ENCODE measurements around the gene FBXW7. TPM values are rescaled to one million over a fixed set of nuclear protein-coding genes. Genes with fewer than 3 reads are reported as not detected.

Gene FBXW7
- total and polyA plus RNA-seq, 2 donors (not counting 1 experiment from before 2014, with no cell fraction given), result 23.0 to 125 TPM

DNA sequence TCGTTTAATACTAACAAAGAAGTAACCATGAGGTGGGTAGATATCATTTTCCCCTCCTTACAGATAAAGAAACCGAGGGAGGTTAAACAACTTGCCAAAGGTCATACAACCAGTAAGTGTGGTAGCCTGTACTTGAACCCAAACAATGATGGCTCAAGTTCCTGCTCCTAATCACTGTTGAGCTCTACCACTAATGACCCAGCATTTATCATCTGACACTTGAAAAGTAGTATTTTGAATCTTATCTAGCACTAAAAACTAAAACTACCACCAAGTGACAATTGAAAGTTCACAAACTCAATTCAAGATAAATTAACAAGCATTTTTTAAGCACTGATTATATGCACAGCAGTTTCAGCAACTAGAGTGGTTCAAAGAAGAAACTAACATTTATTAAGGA is 13.1 kb downstream of the FBXW7 start:
- Histone ChIP-seq H3K4me1 (ENCODE audit: control insufficient read depth in 2 of 2, insufficient read depth in 2 of 2, low read length in 2 of 2) (peaks cover 4 to 9% of the 10 kb centered on the region in 2 donors), H3K9me3 (ENCODE audit: control extremely low read depth in 1 of 3, control insufficient read depth in 2 of 3, insufficient read depth in 1 of 3, low read length in 2 of 3) (no peaks in the 10 kb centered on the region), H3K36me3 (replicated peaks in 1 of 2; ENCODE audit: control extremely low read depth in 1 of 2, control insufficient read depth in 1 of 2, extremely low read depth in 1 of 2, insufficient read depth in 2 of 2, low read length in 1 of 2) (peaks cover 0 to 2% of the 10 kb centered on the region in 2 experiments), H3K4me3 (ENCODE audit: control extremely low read depth in 1 of 5, extremely low read depth in 1 of 5, insufficient read depth in 1 of 5, low read depth in 2 of 5, low read length in 4 of 5) (no peak overlapping the region), H3K79me2 (ENCODE audit: control insufficient read depth, insufficient read depth, low read length) (peaks cover 95% of the 10 kb centered on the region), H2AFZ (ENCODE audit: insufficient read depth, low read depth, low read length, poor library complexity, severe bottlenecking) (no peak overlapping the region), H3K9ac (ENCODE audit: low read length) (no peak overlapping the region), H3K4me2 (replicated peaks; ENCODE audit: low read depth, low read length, poor library complexity, severe bottlenecking) (no peak overlapping the region), H3K27ac (ENCODE audit: low read length in 2 of 2) (no peak overlapping the region), H3K27me3 (replicated peaks in 1 of 4; ENCODE audit: control extremely low read depth in 1 of 4, control insufficient read depth in 3 of 4, insufficient read depth in 4 of 4, low read length in 3 of 4) (no peaks in the 10 kb centered on the region), H4K20me1 (ENCODE audit: control insufficient read depth, insufficient read depth, low read length, poor library complexity, severe bottlenecking) (peaks cover 43% of the 10 kb centered on the region)
- ChIA-PET CTCF (interaction anchor here (0.6 to 2.8 kb wide), 6 partner anchors 16 to 213 kb away, joined by 3 to 7 read pairs (median 4); no protein-coding TSS in a partner anchor), POLR2A (no interaction called here)
- Mint-ChIP-seq H3K9me3 (ENCODE audit: insufficient read depth) (no peaks in the 10 kb centered on the region), H3K4me1 (peaks cover 51% of the 10 kb centered on the region), H3K27me3 (no peaks in the 10 kb centered on the region), H3K4me3 (no peak overlapping the region), H3K27ac (no peak overlapping the region)
- ATAC-seq (ENCODE audit: low read depth) (no peak), DNase-seq (no peak)
- TF ChIP-seq CTCF (IDR thresholded peaks at IDR 0.05), result no peak
- TF ChIP-seq EZH2 (IDR thresholded peaks at IDR 0.05; ENCODE audit: borderline replicate concordance, insufficient read depth, low read depth, low read length, poor library complexity, severe bottlenecking), result no peak
- intact Hi-C loops (cut with micrococcal nuclease), result no loop called here
- no CpG with 5 or more reads among the region's 2 CpGs for WGBS (ENCODE audit: insufficient coverage)

DNA sequence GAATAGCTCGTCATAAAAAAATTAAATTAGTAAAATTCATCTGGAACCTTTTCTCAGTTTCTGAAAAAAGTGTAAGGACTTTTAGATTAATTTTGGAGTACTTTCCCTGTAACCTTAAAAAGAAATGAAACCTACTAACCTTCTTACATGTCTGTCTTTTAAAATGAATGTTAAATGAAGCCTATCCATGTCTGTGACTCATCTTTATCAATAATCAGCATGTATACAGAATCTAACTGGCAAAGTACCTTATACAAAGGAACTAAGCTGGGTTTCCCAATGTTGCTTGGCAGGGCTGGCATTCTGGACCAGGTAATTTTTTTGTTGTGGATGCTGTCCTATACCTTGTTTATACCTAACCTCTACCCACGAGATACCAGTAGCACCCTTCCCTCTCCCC is 13.6 kb downstream of the FBXW7 start:
- H3K9ac ChIP-seq (ENCODE audit: low read length), result no peak overlapping the region
- H3K9me3 ChIP-seq (ENCODE audit: control extremely low read depth in 1 of 3, control insufficient read depth in 2 of 3, insufficient read depth in 1 of 3, low read length in 2 of 3), result no peaks in the 10 kb centered on the region
- CTCF ChIA-PET, result interaction anchor here (0.9 to 1.5 kb wide), 5 partner anchors 21 to 213 kb away, joined by 3 to 5 read pairs (median 3); no protein-coding TSS in a partner anchor
- Mint-ChIP-seq H3K27ac (no peak overlapping the region), H3K4me1 (peaks cover 50% of the 10 kb centered on the region), H3K27me3 (no peaks in the 10 kb centered on the region), H3K9me3 (ENCODE audit: insufficient read depth) (no peaks in the 10 kb centered on the region), H3K4me3 (no peak overlapping the region)
- POLR2A ChIA-PET, result no interaction called here
- H3K27me3 ChIP-seq (replicated peaks in 1 of 4; ENCODE audit: control extremely low read depth in 1 of 4, control insufficient read depth in 3 of 4, insufficient read depth in 4 of 4, low read length in 3 of 4), result no peaks in the 10 kb centered on the region
- no CpG with 5 or more reads among the region's 2 CpGs for WGBS (ENCODE audit: insufficient coverage)
- TF ChIP-seq EZH2 (IDR thresholded peaks at IDR 0.05; ENCODE audit: borderline replicate concordance, insufficient read depth, low read depth, low read length, poor library complexity, severe bottlenecking) (no peak), CTCF (IDR thresholded peaks at IDR 0.05) (no peak)
- H3K4me3 ChIP-seq (ENCODE audit: control extremely low read depth in 1 of 5, extremely low read depth in 1 of 5, insufficient read depth in 1 of 5, low read depth in 2 of 5, low read length in 4 of 5), result no peak overlapping the region
- H3K27ac ChIP-seq (ENCODE audit: low read length in 2 of 2), result no peak overlapping the region
- H3K79me2 ChIP-seq (ENCODE audit: control insufficient read depth, insufficient read depth, low read length), result peaks cover 95% of the 10 kb centered on the region
- no peak for ATAC-seq (ENCODE audit: low read depth)
- peaks cover 44% of the 10 kb centered on the region for H4K20me1 ChIP-seq (ENCODE audit: control insufficient read depth, insufficient read depth, low read length, poor library complexity, severe bottlenecking)
- no peak overlapping the region for H2AFZ ChIP-seq (ENCODE audit: insufficient read depth, low read depth, low read length, poor library complexity, severe bottlenecking)
- peaks cover 4 to 9% of the 10 kb centered on the region in 2 donors for H3K4me1 ChIP-seq (ENCODE audit: control insufficient read depth in 2 of 2, insufficient read depth in 2 of 2, low read length in 2 of 2)
- intact Hi-C loops (cut with micrococcal nuclease), result no loop called here
- H3K4me2 ChIP-seq (replicated peaks; ENCODE audit: low read depth, low read length, poor library complexity, severe bottlenecking), result no peak overlapping the region
- DNase-seq, result no peak
- H3K36me3 ChIP-seq (replicated peaks in 1 of 2; ENCODE audit: control extremely low read depth in 1 of 2, control insufficient read depth in 1 of 2, extremely low read depth in 1 of 2, insufficient read depth in 2 of 2, low read length in 1 of 2), result peaks cover 0 to 2% of the 10 kb centered on the region in 2 experiments
